MM.1S (cell line): ENCODE data around the gene ANKRD27.

Experiments
- DNase-seq: peaks from one replicate; pipeline ENCODE4 v3.0.0-alpha.2; 2015
- H2AFZ ChIP-seq: fragments of 300-600 bp; sonication (generic); 2 replicates; pipeline ENCODE4 v1.6.0; 2016; ENCODE audit warnings: antibody characterized with exemption, low read length
- H3F3A ChIP-seq: fragments of 300-600 bp; sonication (generic); 2 replicates; pipeline ENCODE4 v1.6.1; 2016; ENCODE audit warnings: mild to moderate bottlenecking, antibody characterized with exemption, low read length, moderate library complexity, mixed read lengths; ENCODE audit not compliant: insufficient read depth
- H3K27ac ChIP-seq: fragments of 300-600 bp; sonication (generic); 2 replicates; pipeline ENCODE4 v1.5.1; 2016; ENCODE audit warnings: mild to moderate bottlenecking, low read length
- H3K27me3 ChIP-seq: fragments of 300-600 bp; sonication (generic); replicated peaks from 2 replicates; pipeline ENCODE4 v1.6.0; 2016; ENCODE audit warnings: low read length; ENCODE audit not compliant: insufficient read depth
- H3K36me3 ChIP-seq: fragments of 300-600 bp; sonication (generic); replicated peaks from 2 replicates; pipeline ENCODE4 v1.6.1; 2016; ENCODE audit warnings: mild to moderate bottlenecking, low read length, mixed read lengths; ENCODE audit not compliant: insufficient read depth
- H3K4me1 ChIP-seq: fragments of 300-600 bp; sonication (generic); 2 replicates; pipeline ENCODE4 v1.6.1; 2016; ENCODE audit warnings: low read length, mixed read lengths
- H3K4me2 ChIP-seq: fragments of 300-600 bp; sonication (generic); 2 replicates; pipeline ENCODE4 v1.6.0; 2016; ENCODE audit warnings: low read depth, low read length
- H3K4me3 ChIP-seq: fragments of 300-600 bp; sonication (generic); 2 replicates; pipeline ENCODE4 v1.5.1; 2016; ENCODE audit warnings: low read length, mixed read lengths
- H3K79me2 ChIP-seq: fragments of 300-600 bp; sonication (generic); 2 replicates; pipeline ENCODE4 v1.6.1; 2016; ENCODE audit warnings: mixed run types, low read length, mixed read lengths
- H3K9ac ChIP-seq: fragments of 300-600 bp; sonication (generic); 2 replicates; pipeline ENCODE4 v1.6.1; 2016; ENCODE audit warnings: low read length, mixed read lengths
- H3K9me2 ChIP-seq: fragments of 300-600 bp; sonication (generic); replicated peaks from 2 replicates; pipeline ENCODE4 v1.6.1; 2016; ENCODE audit warnings: mild to moderate bottlenecking, low read length, mixed read lengths; ENCODE audit not compliant: insufficient read depth
- H3K9me3 ChIP-seq: fragments of 300-600 bp; sonication (generic); replicated peaks from 2 replicates; pipeline ENCODE4 v1.6.1; 2016; ENCODE audit warnings: mild to moderate bottlenecking, low read length, mixed read lengths; ENCODE audit not compliant: insufficient read depth
- H4K20me1 ChIP-seq: fragments of 300-600 bp; sonication (generic); 2 replicates; pipeline ENCODE4 v1.6.1; 2016; ENCODE audit warnings: mild to moderate bottlenecking, low read length, moderate library complexity, mixed read lengths; ENCODE audit not compliant: insufficient read depth
- EZH2 ChIP-seq: fragments of 300-600 bp; sonication (generic); optimal IDR thresholded peaks from 2 replicates; pipeline ENCODE3; 2017; ENCODE audit warnings: low read depth, mild to moderate bottlenecking, antibody characterized with exemption, low read length, mixed read lengths
- EZH2phosphoT487 ChIP-seq: fragments of 300-600 bp; sonication (generic); IDR thresholded peaks from 2 replicates; pipeline ENCODE4 v1.6.1; 2018; ENCODE audit warnings: antibody characterized with exemption, low read length
- TF ChIP-seq, protein P1 (sequence below): fragments of 300-600 bp; sonication (generic); IDR thresholded peaks from 2 replicates; pipeline ENCODE4 v1.5.1; 2016; ENCODE audit warnings: antibody characterized with exemption, low read length, mixed read lengths

Gene ANKRD27

DNA sequence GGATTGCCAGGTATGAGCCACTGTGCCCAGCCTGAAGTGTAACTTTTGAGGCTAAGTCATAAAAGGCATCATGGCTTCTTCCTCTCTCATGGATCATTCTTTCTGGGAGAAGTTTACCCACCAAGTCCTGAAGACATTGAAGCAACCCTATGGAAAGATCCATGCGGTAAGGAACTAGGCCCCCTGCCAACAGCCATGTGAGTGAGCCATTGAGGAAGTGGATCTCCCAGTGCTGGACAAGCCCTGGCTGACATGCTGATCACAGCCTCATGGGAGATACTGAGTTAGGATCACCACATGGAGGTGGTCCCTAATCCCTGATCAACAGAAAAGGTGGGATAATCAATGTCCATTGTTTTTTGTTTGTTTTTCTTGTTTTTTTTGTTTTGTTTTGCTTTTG, 13.3 kb upstream of the ANKRD27 start:
- no peak overlapping the region for H3K27ac ChIP-seq
- H3K36me3 ChIP-seq = no peaks in the 10 kb centered on the region
- no peak for DNase-seq
- peaks cover 14% of the 10 kb centered on the region for H3K4me1 ChIP-seq
- H3F3A ChIP-seq = no peaks in the 10 kb centered on the region
- no peaks in the 10 kb centered on the region for H3K27me3 ChIP-seq
- no peaks in the 10 kb centered on the region for H4K20me1 ChIP-seq
- H2AFZ ChIP-seq = no peak overlapping the region
- no peak overlapping the region for H3K9ac ChIP-seq
- H3K9me3 ChIP-seq = no peaks in the 10 kb centered on the region
- H3K79me2 ChIP-seq = peaks cover 16% of the 10 kb centered on the region
- TF ChIP-seq EZH2phosphoT487 = no peak
- no peak for TF ChIP-seq EZH2
- TF ChIP-seq, protein P1, sequence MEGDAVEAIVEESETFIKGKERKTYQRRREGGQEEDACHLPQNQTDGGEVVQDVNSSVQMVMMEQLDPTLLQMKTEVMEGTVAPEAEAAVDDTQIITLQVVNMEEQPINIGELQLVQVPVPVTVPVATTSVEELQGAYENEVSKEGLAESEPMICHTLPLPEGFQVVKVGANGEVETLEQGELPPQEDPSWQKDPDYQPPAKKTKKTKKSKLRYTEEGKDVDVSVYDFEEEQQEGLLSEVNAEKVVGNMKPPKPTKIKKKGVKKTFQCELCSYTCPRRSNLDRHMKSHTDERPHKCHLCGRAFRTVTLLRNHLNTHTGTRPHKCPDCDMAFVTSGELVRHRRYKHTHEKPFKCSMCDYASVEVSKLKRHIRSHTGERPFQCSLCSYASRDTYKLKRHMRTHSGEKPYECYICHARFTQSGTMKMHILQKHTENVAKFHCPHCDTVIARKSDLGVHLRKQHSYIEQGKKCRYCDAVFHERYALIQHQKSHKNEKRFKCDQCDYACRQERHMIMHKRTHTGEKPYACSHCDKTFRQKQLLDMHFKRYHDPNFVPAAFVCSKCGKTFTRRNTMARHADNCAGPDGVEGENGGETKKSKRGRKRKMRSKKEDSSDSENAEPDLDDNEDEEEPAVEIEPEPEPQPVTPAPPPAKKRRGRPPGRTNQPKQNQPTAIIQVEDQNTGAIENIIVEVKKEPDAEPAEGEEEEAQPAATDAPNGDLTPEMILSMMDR = no peak
- H3K9me2 ChIP-seq = no peaks in the 10 kb centered on the region
- H3K4me3 ChIP-seq = no peak overlapping the region
- H3K4me2 ChIP-seq = no peak overlapping the region

DNA sequence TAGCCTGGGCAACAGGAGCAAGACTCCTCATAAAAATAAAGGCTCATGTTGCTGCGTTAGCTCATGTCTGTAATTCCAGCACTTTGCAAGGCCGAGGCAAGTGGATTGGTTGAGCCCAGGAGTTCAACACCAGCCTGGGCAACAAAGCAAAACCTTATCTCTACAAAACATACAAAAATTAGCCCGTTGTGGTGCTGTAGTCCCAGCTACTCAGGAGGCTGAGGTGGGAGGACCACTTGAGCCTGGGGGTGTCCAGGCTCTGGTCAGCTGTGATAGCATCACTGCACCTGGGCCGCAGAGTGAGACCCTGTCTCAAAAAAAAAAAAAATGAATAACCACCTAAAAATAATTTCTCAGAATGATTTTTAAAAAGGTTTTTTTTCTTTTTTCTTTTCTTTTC, 12.7 kb upstream of the ANKRD27 start:
- no peak for DNase-seq
- H3K79me2 ChIP-seq = peaks cover 10% of the 10 kb centered on the region
- H3K27me3 ChIP-seq = no peaks in the 10 kb centered on the region
- no peaks in the 10 kb centered on the region for H3K36me3 ChIP-seq
- no peak overlapping the region for H2AFZ ChIP-seq
- no peak overlapping the region for H3K4me2 ChIP-seq
- H4K20me1 ChIP-seq = no peaks in the 10 kb centered on the region
- no peak overlapping the region for H3K9ac ChIP-seq
- H3K9me3 ChIP-seq = no peaks in the 10 kb centered on the region
- H3K4me1 ChIP-seq = peaks cover 10% of the 10 kb centered on the region
- H3K9me2 ChIP-seq = no peaks in the 10 kb centered on the region
- TF ChIP-seq, protein P1 = no peak
- TF ChIP-seq EZH2phosphoT487 (no peak), EZH2 (no peak)
- H3F3A ChIP-seq = no peaks in the 10 kb centered on the region
- no peak overlapping the region for H3K4me3 ChIP-seq
- no peak overlapping the region for H3K27ac ChIP-seq

DNA sequence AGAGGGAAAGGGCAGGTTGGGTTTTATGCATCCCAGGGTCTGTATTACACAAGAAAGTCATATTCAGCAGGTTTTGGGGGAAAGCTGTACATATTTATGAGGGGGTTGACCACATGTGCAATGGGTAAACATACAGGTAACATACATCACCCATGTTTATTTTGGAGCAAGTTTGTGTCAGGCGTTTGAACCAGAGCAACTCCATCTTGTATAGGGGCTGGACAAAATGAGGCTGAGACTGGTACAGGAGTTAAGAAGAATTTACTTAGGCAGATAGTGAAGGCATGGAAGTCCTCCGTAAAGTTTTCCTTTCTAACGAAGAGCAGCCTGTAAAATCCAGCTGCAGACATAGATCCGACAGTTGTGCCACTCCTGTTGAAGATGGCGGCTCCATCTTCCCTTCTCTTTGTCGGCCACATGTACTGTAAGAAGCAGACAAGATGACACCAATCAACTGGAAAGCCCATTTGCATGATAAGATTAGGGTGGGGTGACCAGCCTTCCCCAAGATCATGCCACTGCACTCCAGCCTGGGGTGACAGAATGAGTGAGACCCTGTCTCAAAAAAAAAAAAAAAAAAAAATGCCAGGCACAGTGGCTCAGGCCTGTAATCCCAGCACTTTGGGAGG, 12.0 kb upstream of the ANKRD27 start:
- no peak overlapping the region for H3K27ac ChIP-seq
- TF ChIP-seq EZH2 = no peak
- TF ChIP-seq, protein P1 = no peak
- TF ChIP-seq EZH2phosphoT487 = no peak

More for the DNA sequence above, 12.0 kb upstream of the ANKRD27 start:
- Histone ChIP-seq H3K4me1 (peaks cover 6% of the 10 kb centered on the region; the same call in 1 of the 2 replicates), H3K9me2 (no peaks in the 10 kb centered on the region), H3K4me2 (no peak overlapping the region), H4K20me1 (no peaks in the 10 kb centered on the region), H2AFZ (no peak overlapping the region), H3K27me3 (no peaks in the 10 kb centered on the region), H3K4me3 (no peak overlapping the region), H3K36me3 (no peaks in the 10 kb centered on the region), H3K9me3 (no peaks in the 10 kb centered on the region), H3F3A (no peaks in the 10 kb centered on the region), H3K9ac (no peak overlapping the region), H3K79me2 (peaks cover 4% of the 10 kb centered on the region; the same call in 1 of the 2 replicates)
- no peak for DNase-seq
